T-helper 1 cell treated with Interleukin-12 subunit alpha and Interleukin-12 subunit beta and Interleukin-4 antibody, amounts not matched to agents 30 μg/mL and 1 μg/mL, for 36 hours (primary cell): ENCODE results near the gene STK33.

Experiments used
- H3K27ac Mint-ChIP-seq: one replicate; pipeline ENCODE4 v1.8.0; 2021; ENCODE audit warnings: mild to moderate bottlenecking, mixed read lengths
- H3K27me3 Mint-ChIP-seq: one replicate; pipeline ENCODE4 v1.8.0; 2021; ENCODE audit warnings: low read depth, mixed read lengths
- H3K36me3 Mint-ChIP-seq: one replicate; pipeline ENCODE4 v1.8.0; 2021; ENCODE audit warnings: low read depth, mixed read lengths
- H3K4me1 Mint-ChIP-seq: one replicate; pipeline ENCODE4 v1.8.0; 2021; ENCODE audit warnings: low read depth, mixed read lengths
- H3K4me3 Mint-ChIP-seq: one replicate; pipeline ENCODE4 v1.8.0; 2021; ENCODE audit warnings: mild to moderate bottlenecking, moderate library complexity, mixed read lengths
- H3K9me3 Mint-ChIP-seq: one replicate; pipeline ENCODE4 v1.8.0; 2021; ENCODE audit warnings: mixed read lengths

Gene STK33

GRCh38 chr11:8389029-8389996 is 204.7 kb downstream of the STK33 start:
- Mint-ChIP-seq H3K4me1 (no peaks in the 10 kb centered on the region), H3K9me3 (no peaks in the 10 kb centered on the region), H3K27ac (no peak overlapping the region), H3K4me3 (no peak overlapping the region), H3K36me3 (no peaks in the 10 kb centered on the region), H3K27me3 (no peaks in the 10 kb centered on the region)

- no peaks in the 10 kb centered on the region for H3K27me3 Mint-ChIP-seq
- no peaks in the 10 kb centered on the region for H3K36me3 Mint-ChIP-seq
- no peaks in the 10 kb centered on the region for H3K4me1 Mint-ChIP-seq
- no peak overlapping the region for H3K4me3 Mint-ChIP-seq
- H3K27ac Mint-ChIP-seq: no peak overlapping the region
- H3K9me3 Mint-ChIP-seq: no peaks in the 10 kb centered on the region
Measured at GRCh38 chr11:8387693-8388092, 206.3 kb downstream of the STK33 start.

GRCh38 chr11:8387141-8387540 is 206.9 kb downstream of the STK33 start:
- no peak overlapping the region for H3K4me3 Mint-ChIP-seq
- no peaks in the 10 kb centered on the region for H3K27me3 Mint-ChIP-seq
- no peak overlapping the region for H3K27ac Mint-ChIP-seq
- H3K4me1 Mint-ChIP-seq: no peaks in the 10 kb centered on the region
- H3K36me3 Mint-ChIP-seq: no peaks in the 10 kb centered on the region
- H3K9me3 Mint-ChIP-seq: no peaks in the 10 kb centered on the region

- no peaks in the 10 kb centered on the region for H3K4me1 Mint-ChIP-seq
- no peak overlapping the region for H3K4me3 Mint-ChIP-seq
- no peaks in the 10 kb centered on the region for H3K36me3 Mint-ChIP-seq
- no peak overlapping the region for H3K27ac Mint-ChIP-seq
- H3K27me3 Mint-ChIP-seq: no peaks in the 10 kb centered on the region
- H3K9me3 Mint-ChIP-seq: no peaks in the 10 kb centered on the region
Measured at GRCh38 chr11:8386134-8386864, 207.7 kb downstream of the STK33 start.

GRCh38 chr11:8384199-8384821 is 209.7 kb downstream of the STK33 start:
- H3K27me3 Mint-ChIP-seq: no peaks in the 10 kb centered on the region
- no peaks in the 10 kb centered on the region for H3K9me3 Mint-ChIP-seq
- H3K4me3 Mint-ChIP-seq: no peak overlapping the region

GRCh38 chr11:8383627-8384026 is 210.4 kb downstream of the STK33 start:
- Mint-ChIP-seq H3K36me3 (no peaks in the 10 kb centered on the region), H3K9me3 (no peaks in the 10 kb centered on the region), H3K27ac (no peak overlapping the region), H3K27me3 (no peaks in the 10 kb centered on the region), H3K4me1 (no peaks in the 10 kb centered on the region), H3K4me3 (no peak overlapping the region)

More at GRCh38 chr11:8384199-8384821, 209.7 kb downstream of the STK33 start:
- Mint-ChIP-seq H3K4me1 (no peaks in the 10 kb centered on the region), H3K27ac (no peak overlapping the region), H3K36me3 (no peaks in the 10 kb centered on the region)

- Mint-ChIP-seq H3K27me3 (no peaks in the 10 kb centered on the region), H3K27ac (no peak overlapping the region), H3K4me3 (no peak overlapping the region), H3K36me3 (no peaks in the 10 kb centered on the region), H3K9me3 (no peaks in the 10 kb centered on the region), H3K4me1 (no peaks in the 10 kb centered on the region)
Measured at GRCh38 chr11:8383227-8383626, 210.8 kb downstream of the STK33 start.

- Mint-ChIP-seq H3K4me3 (no peak overlapping the region), H3K27me3 (no peaks in the 10 kb centered on the region), H3K4me1 (no peaks in the 10 kb centered on the region), H3K9me3 (no peaks in the 10 kb centered on the region), H3K36me3 (no peaks in the 10 kb centered on the region), H3K27ac (no peak overlapping the region)
Measured at GRCh38 chr11:8382436-8383053, 211.5 kb downstream of the STK33 start.

GRCh38 chr11:8381871-8382396 is 212.1 kb downstream of the STK33 start:
- Mint-ChIP-seq H3K4me3 (no peak overlapping the region), H3K9me3 (no peaks in the 10 kb centered on the region), H3K36me3 (no peaks in the 10 kb centered on the region), H3K27ac (no peak overlapping the region), H3K4me1 (no peaks in the 10 kb centered on the region), H3K27me3 (no peaks in the 10 kb centered on the region)

- H3K27me3 Mint-ChIP-seq: no peaks in the 10 kb centered on the region
- H3K9me3 Mint-ChIP-seq: no peaks in the 10 kb centered on the region
- no peak overlapping the region for H3K4me3 Mint-ChIP-seq
- H3K36me3 Mint-ChIP-seq: no peaks in the 10 kb centered on the region
- H3K27ac Mint-ChIP-seq: no peak overlapping the region
- H3K4me1 Mint-ChIP-seq: no peaks in the 10 kb centered on the region
Measured at GRCh38 chr11:8381343-8381742, 212.7 kb downstream of the STK33 start.

GRCh38 chr11:8375932-8376331 is 218.1 kb downstream of the STK33 start:
- H3K27me3 Mint-ChIP-seq: no peaks in the 10 kb centered on the region
- no peak overlapping the region for H3K27ac Mint-ChIP-seq
- H3K9me3 Mint-ChIP-seq: no peaks in the 10 kb centered on the region
- H3K36me3 Mint-ChIP-seq: no peaks in the 10 kb centered on the region
- H3K4me3 Mint-ChIP-seq: no peak overlapping the region
- H3K4me1 Mint-ChIP-seq: no peaks in the 10 kb centered on the region

GRCh38 chr11:8375460-8375859 is 218.6 kb downstream of the STK33 start:
- no peaks in the 10 kb centered on the region for H3K36me3 Mint-ChIP-seq
- H3K27ac Mint-ChIP-seq: no peak overlapping the region
- no peaks in the 10 kb centered on the region for H3K9me3 Mint-ChIP-seq
- H3K4me1 Mint-ChIP-seq: no peaks in the 10 kb centered on the region
- no peak overlapping the region for H3K4me3 Mint-ChIP-seq
- H3K27me3 Mint-ChIP-seq: no peaks in the 10 kb centered on the region

- Mint-ChIP-seq H3K27me3 (no peaks in the 10 kb centered on the region), H3K4me1 (no peaks in the 10 kb centered on the region), H3K9me3 (no peaks in the 10 kb centered on the region), H3K4me3 (no peak overlapping the region), H3K36me3 (no peaks in the 10 kb centered on the region), H3K27ac (no peak overlapping the region)
Measured at GRCh38 chr11:8374716-8375115, 219.3 kb downstream of the STK33 start.
